GM18861 (cell line): Measurements from ENCODE around the gene PAPSS2.
"Not testable (repeated sequence)": the region's sequence is repeated elsewhere in the genome, so short reads cannot be mapped to it uniquely, and the experiment has no call there.

Source experiments
- ATAC-seq: cut with Tn5 transposase; IDR thresholded peaks from one replicate; pipeline ENCODE4 v1.9.1; 2021; ENCODE audit not compliant: unreplicated experiment

The PAPSS2 gene

DNA sequence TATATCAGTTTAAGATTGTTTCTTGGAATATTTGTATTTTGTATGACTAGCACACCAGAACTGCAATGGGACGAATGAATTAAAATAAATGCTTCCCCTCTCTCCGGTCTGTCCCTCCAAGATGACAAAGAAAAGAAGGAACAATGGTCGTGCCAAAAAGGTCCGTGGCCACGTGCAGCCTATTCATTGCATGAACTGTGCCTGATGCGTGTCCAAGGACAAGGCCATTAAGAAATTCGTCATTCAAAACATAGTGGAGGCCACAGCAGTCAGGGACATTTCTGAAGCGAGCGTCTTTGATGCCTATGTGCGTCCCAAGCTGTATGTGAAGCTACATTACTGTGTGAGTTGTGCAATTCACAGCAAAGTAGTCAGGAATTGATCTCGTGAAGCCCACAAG is 17.2 kb upstream of the PAPSS2 start:
- no peak for ATAC-seq

DNA sequence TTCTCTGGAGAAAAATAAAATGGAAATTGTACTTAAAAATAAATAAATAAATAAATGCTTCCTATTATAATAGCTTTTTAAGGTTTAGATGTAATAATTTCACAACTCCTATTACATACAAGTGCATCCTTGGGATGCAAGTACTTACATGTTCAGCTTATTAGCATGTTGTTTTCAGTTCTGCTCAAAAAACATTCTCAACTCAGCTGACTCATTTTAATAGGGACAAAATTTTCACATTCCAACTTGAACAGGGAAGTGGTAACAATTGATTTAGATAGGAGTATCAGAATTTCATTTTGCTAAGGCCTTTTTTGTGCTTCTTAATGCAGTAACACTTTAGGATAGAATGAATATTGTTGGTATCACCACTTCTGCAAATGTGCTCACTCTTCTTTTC is 16.7 kb upstream of the PAPSS2 start:
- ATAC-seq = no peak

DNA sequence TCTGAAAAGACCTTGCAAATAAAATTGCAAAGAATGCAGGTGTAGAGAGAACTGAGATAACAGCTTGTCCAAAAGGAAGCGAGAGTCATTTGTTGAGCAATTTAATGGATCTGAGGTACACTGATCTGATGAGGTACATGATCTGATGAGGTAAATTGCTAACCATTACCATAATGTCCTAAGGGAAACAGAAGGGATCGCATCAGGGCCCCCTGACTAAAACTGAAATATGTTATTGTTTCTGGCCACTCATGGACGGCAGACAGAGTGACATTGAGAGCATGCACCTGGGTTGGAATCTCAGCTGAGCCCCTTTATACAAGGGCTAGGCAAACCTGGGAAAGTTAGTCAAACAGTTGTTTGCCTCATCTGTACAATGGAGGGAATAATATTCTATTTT is 15.8 kb upstream of the PAPSS2 start:
- ATAC-seq = no peak

DNA sequence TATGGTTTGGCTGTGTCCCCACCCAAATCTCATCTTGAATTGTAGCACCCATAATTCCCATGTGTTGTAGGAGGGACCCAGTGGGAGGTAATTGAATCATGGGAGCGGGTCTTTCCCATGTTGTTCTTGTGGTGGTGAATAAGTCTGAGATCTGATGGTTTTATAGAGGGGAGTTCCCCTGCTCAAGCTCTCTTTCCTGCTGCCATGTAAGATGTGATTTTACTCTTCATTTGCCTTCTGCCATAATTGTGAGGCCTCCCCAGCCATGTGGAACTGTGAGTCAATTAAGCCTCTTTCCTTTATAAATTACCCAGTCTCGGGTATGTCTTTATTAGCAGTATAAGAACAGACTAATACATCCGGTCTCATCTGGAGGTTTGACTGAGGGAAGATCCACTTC is 15.2 kb upstream of the PAPSS2 start:
- not testable (repeated sequence) for ATAC-seq

DNA sequence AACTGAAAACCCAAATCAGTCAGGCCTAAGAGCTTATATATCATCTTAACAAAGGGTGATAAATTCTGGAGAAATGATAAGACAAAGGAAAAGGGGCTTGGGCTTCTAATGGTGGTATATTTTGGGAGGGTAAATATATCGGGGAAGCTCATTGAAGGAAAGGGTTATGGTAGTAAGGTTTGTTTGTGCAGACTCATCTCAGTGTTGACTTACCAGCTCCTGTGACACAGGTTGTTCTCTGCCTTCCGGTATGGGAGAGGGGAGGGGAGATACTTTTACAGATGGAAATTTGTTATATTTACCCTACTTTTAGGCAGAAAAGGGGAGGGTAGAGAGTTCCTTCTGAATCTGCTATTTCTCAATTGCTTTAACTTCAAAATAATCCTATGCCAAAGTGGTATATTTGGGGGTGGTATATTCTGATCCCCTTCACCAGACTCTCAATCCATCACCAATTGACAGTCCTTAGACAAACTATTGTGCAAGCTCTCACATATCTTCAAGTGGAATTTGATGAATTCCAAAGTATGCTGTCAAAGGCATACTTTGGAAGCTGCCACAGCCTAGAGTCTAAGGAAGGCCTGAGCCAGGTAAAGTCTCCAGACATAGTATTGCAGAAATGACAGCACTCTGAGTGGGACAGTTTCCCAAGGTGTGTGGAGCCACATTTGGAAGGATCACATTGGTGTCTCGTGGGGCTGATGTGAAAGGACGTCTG is 13.3 kb upstream of the PAPSS2 start:
- no peak for ATAC-seq

DNA sequence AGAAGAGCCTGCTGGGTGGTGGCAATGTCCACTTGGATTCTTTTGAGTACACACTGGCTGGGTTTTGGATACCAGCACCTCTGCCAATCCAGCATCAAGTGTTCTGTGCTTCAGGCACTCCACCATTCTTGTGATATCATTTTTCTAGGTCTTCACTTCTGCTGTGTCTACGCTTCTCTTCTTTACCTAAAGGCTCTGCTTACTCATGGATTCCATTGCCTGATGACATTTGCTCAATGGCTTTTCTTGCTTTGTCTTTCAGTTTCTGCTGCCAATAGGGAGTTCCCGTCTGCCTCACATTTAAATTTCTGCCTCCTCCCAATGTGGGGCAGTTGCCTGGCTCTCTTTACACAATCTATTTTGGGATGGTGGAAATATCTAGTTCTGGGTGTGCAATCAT is 12.7 kb upstream of the PAPSS2 start:
- no peak for ATAC-seq

DNA sequence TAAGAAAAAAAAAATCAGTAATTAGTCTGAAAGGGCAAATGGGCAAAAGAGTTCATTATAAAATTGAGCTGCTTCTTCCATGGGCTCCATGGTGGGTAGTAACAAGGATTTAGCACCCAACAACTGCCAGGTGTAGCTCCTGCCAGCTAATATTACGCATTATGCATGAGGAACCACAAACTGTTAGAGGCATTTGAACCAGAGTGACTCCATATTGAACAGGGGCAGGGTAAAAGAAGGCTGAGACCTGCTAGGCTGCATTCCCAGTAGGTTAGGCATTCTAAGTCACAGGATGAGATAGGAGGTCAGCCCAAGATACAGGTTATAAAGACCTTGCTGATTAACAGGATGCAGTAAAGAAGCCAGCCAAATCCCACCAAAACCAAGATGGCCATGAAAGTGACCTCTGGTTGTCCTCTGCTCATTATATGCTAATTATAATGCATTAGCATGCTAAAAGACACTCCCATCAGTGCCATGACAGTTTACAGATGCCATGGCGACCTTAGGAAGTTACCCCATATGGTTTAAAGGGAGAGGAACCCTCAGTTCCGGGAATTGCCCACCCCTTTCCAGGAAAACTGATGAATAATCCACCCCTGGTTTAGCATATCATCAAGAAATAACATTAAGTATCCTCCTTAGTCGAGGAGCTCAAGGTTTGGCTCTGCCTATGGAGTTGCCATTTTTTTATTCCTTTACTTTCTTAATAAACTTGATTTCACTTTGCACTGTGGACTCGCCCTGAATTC is 8.7 kb upstream of the PAPSS2 start:
- no peak for ATAC-seq

DNA sequence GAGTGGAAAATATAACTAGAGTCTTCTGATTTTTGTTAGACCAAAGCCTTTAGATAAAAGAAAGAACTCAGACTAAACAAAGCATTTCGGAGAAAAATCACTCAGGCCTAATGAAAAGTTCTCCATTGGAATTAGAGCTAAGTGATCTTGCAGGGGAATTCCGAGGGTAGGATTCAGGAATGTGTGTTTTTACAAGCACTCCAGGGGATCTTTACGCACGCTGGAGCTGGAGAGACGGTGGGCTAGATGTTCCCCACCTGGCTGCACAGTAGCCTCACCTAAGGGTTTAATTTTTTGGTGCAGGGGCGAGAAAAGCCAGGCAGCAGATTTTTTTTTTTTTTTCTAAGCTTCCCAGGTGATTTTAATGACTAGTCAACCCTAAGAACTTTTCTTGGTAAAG is 7.9 kb upstream of the PAPSS2 start:
- no peak for ATAC-seq

DNA sequence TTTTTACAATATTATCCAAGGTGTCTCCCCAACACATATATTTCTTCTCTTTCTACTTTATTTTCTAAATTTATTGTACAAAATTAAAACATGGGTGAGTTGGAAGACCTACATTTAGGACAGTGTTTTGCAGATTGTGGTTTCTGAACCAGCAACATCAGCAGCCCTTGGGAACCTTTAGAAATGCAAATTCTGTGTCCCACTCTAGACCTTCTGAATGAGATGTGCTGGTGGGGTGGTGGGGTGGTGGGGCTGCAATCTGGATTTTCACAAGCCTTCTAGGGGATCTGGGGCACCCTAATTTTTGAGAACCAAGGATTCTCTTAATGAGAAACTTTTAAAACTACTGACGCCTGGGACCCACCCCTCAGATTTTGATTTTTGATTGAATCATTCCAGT is 7.4 kb upstream of the PAPSS2 start:
- no peak for ATAC-seq

DNA sequence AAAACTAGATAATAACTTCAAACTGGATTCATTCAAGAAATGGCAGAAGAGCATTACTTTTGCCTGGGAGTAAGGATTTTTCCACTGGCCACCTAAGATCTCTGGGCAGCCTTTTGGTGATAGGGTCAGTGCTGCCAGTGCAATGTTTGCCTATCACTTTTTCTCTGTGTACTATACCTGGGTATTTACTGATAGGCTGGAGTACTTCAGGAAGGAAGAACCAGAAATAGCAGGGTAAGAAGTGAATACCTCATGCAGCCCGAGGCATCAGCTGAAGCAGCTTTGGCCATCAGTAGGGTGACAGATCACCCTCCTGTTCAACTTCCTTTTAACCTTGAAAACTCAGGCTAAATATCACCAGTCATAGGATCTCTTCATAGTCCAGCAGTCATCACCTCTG is 5.5 kb upstream of the PAPSS2 start:
- no peak for ATAC-seq

DNA sequence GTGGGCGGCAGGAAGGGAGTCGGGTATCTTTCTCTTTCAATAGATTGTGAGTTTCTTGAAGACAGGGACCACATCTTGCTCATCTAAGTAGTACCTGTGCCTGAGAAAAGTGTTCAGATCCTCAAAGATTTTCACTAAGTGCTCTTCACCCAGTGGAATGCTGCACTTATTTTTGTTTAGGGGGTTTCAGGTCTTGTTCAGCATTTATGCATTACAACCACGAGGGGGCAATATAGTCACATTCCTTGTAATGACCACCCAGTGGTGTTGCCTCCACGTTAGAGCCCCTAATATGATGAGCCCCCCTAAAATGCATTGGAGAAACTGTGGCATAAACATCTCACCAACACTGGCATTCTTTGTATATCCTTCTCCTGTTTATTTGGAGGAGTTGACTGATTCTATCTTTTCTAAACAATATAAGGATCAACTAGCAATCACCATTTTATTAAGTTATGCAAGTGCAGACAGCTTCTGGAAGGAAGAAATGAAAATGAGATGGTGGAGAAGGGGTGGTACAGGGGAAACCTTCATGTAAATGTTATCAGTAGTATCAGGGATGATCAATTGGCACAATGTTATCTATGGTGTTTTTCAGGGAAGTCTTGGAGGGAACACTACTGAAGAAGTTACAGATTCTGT is 3.1 kb upstream of the PAPSS2 start:
- no peak for ATAC-seq

DNA sequence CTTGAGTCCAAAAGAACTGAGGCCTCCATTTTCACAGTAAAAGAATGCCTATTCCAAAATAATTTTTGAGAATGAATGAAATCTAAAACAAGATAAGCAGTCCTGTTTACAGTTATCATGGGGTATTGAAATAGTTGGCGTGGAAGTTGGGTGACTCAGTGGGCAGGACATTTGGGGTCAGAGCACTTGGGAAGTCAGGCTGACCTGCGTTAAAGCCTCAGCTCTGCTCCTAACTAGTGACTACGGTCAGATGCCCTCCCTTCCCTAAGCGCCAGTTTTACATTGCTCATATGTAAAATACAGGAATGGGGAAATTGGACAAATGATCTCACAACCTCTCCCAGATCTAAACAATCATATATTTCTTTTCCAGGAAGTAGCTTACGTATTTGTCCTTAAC is 2.3 kb upstream of the PAPSS2 start:
- no peak for ATAC-seq

DNA sequence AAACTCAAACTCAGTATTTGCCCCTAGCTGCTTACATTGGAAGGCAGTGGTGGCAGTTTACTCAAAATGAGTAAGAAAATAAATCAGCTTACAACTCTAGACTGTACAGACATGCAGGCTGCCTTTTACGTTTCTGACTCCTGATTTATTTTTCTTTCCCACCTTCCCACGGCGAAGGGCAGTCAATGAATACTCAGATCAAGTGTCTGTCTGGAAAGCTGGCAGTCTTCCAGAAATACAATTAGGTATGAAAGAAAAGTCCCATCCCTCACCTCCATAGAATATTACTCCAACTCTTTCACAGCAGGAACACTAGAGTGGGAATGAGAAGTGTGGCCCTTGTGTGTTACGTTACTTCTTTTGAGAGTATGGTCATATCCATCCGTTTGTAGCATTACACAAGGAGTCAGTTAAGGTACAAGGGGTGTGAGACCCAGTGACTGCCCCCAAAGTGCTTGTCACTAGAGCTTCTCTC is 1.3 kb upstream of the PAPSS2 start:
- ATAC-seq = no peak

DNA sequence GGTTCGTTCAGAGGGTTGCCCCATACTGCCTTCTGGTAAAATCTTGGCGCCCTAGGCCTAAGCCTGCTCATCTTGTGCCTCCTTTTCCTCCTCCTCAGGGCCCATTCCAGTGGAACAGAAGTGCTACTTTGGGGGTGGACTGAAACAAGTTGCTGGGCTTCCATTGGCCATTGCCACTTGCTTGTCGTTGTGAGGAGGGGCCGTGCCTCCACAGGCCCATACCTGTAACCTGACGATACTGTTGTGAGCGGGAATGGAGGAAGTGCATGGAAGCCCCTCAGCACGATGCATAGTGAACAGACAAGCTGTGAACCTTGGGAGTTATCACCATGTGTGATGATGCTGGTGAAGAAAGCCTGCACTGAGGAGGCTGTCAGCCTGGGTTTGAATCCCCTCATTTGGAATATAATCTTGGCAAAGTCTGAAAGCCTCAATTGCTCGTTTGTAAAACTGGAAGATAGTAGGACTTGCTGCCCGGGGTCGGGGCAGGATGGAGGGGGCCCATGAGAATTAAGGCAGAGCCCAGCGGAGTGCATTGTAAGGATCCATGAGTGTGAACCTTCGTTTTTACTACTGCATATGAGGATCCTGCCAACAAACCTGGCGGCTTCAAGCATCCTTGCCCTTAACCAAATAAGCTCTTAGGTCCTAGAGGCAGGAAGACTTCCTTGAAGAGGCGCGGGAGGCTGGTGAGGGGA is 671 bp upstream of the PAPSS2 start:
- no peak for ATAC-seq

DNA sequence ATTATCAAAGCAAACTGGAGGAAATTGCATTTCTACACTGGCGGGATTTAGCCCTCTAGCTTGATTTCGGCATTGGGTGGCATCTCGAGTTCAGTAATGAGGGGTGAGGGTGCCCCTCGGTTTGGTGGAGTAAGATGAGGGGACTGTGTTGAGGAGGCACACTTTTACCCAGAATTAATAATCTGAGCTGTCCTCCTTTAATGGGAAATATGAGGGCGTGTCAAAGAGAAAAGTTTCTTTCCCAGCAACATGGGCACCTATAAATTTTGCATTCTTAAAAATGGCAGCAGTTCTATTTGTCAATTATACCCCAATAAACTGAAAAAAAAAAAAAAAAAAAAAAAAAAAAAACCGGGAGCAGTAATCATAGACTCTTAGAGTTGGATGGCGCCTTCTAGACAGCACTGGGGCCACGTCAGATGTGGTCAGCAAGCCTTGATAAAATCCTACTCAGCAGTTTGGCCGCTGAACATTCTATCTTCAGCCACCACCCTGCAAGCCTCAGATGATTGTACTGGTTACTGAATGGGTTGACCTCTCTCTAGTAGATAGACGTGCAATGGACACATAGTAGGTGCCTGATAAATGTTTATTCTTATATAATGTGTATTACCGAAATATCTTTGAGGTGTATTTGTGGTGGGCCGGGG is 931 bp downstream of the PAPSS2 start:
- ATAC-seq = no peak

DNA sequence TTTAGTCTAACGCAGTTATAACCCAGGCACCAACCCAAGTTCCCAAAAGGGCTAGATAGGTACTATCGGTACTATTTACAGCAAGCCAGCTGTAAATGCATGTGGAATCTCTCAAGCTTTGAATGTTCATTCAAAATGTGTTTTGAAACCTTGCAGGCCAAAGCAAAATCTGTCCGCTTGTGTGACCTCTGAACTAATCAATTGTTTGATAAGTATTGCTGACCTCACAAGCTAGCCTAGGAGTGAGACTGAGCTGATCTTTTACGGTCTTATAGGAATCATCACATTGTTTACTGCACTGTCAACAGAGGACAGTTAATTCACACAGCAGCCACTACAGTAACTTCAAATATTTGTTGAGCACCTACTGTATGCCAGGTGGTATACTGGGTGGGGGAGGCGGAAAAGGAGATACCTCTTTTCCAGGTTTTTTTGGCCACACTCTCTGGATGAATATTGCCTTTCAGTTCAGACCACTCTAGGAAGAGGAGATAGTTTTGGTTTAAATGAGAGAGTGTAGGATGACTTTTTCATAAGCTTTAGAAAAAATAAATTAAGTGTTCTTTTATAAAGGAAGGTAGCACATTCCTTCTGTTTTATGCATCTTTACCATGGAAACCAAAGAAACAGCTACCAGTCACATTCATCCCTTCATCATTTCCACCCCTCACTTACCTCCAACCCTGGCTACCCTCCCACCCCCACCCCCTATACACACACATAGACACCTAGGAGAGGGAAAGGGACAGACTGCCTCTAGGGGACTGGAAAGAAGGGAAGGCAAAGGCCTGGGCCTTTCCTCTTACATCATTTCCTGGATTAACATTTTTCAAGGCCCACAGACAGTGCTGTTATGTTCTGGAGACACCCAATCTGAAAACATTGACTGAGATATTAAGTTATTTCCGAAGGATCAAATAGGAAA is 2.4 kb downstream of the PAPSS2 start:
- ATAC-seq = no peak

DNA sequence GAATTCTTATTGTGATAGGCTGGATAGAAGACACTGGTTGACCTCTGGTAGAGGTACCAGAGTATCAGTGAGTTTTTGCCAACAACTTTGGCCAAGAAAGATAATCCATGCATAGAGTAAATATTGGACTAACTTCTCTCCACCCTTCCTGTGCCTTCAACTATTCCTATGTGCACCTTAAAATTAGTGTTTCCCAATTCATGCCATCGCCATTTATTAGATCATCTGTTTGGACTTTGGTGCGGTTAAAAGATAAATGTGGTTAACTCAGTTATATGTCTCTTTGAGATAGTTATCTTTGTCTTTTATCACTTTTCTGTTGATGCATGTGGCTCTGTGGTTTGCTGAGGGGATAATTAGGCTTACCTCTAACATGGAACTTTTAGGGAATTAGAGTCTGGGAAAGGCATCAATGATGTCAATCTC is 4.6 kb downstream of the PAPSS2 start:
- no peak for ATAC-seq

DNA sequence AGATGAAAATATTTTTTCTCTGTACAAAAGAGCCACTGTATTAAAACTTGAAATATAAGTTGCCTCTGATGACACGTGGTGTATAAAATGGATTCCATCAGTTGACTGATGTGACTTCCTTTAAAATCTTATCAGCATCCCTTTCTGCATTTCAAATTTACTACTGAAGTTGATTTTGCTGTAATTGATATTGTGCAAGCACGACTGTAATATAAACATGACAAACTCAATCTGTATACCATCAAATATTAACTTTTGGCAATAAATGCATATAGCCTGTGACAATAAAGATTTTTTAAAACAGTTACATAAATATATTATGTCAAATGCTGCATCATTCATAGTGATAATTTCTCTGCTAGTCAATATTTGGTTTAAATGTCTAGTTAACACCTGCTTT is 7.8 kb downstream of the PAPSS2 start:
- ATAC-seq = no peak

DNA sequence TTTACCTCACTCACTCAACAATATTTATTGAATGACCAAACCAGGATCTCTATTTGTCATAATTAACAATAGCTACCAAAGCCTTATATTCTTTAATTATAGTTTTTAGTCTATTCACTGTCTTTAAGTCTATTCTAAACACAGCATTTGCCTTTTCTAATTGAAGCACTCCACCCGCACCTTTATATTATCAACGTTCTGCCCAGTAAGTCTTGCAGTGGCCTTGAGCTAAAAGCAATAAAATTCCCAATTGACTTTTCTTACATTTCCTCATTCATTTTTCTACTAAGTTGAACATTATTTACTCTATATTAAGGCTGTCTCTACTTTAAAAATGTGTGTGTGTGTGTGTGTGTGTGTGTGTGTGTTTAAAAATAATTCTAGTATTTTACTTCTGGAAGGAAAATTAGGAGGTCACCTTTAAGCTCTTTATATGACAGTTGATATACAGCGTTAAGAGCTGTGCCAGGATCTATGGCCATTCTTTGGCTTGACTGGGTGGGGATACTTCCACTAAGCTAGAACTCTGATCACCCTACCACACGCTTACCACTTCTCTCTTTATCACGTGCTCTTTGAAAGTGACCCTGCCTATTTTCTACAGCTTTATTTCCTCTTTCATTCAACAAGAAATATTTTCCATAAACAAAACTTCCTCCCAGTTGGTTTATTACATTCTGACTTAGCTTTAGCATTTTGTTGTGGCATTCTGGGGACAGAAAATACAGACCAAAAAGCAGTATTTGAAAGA is 8.8 kb downstream of the PAPSS2 start:
- ATAC-seq = no peak
